Endometrium (tissue), 2 donors: ENCODE results near the gene TFF1.

ENCODE experiments used
- FAIRE-seq: peaks from 2 replicates; lab custom pipeline; 2012; peaks lifted over from hg19 to GRCh38; lab: Jason Lieb, UNC
- donor health status: control.
- donor health status: control.

The TFF1 gene

DNA sequence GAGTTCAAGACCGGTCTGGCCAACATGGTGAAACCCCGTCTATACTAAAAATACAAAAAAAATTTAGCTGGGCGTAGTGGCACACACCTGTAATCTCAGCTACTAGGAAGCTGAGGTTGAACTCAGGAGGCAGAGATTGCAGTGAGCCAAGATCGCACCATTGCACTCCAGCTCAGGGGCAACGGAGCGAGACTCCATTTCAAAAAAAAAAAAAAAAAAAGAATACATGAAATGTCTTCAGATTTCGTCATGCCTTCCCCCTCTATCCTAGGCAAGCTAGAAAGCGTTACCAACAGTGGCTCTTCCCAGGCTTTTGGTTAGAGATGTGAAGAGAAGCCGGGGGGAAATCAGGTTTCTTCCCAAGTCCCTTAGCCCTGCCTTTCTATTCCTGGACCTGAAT is 3.6 kb downstream of the TFF1 start:
- FAIRE-seq = no peak

DNA sequence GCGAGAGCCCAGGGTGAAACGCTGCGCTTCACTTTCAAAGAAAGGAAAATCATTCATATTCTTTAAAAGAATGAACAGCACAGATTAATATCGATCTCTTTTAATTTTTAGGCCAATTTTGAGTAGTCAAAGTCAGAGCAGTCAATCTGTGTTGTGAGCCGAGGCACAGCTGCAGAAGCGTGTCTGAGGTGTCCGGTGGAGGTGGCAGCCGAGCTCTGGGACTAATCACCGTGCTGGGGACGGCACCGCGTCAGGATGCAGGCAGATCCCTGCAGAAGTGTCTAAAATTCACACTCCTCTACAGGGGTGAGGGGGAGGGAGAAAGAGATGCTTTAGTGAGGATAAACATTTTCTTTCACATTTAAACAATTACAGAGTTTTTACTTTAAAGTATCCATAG is 4.1 kb downstream of the TFF1 start:
- FAIRE-seq = no peak

DNA sequence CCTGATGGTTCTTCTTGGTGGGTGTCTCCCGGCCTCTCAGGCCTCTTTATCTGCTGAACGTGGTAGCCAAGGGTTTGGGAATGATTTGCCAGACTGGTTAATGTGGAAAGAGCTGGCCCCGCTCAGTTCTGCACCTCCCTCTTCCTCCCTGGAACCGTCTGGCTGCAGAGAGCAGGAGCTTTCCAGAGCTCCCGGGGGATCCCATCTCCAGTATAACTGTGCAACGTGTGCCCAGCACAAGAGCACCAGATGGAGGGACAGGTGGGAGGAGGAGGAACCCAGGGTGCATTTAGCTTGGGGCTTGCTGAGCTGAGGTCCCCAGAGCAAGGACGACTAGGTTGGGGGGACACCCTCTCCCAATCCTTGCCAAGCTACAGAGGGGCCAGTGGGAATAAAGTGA is 5.0 kb downstream of the TFF1 start:
- FAIRE-seq = no peak

DNA sequence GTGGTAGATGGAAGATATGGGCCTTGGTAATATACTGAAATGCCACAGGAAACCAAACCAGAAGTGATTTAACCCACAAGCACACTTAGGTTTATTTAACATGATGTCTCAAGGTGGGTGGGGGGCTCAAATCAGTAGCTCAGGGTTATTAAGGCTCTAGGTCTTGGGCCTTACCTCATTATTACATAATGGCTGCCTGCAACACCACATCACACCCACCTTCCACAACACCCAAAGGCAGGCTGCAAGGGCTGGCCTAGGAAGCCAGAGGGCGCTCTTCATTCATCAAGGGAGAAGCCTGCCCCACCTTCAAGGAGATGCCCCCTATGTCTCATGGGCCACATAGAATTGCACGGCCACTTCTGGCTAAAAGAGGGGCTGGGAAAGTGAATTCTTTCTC is 6.0 kb downstream of the TFF1 start:
- no peak for FAIRE-seq

DNA sequence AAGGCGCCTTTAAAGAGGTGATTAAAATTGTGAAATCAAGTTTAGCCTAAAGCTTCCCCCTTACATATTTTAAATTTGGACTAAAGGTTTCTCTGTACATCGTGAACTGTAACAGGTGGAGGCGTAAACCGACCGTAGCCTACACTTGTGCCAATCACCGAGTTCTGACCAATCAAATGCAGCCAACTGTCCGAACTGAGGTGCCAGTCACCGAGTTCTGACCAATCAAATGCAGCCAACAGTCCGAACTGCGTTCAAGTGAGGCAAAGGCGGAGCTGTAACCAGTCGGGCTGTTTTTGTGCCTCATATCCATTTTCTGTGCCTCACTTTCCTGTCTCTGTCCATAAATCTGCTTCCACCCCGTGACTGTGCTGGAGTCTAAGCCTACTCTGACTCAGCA is 7.4 kb downstream of the TFF1 start:
- no peak for FAIRE-seq

DNA sequence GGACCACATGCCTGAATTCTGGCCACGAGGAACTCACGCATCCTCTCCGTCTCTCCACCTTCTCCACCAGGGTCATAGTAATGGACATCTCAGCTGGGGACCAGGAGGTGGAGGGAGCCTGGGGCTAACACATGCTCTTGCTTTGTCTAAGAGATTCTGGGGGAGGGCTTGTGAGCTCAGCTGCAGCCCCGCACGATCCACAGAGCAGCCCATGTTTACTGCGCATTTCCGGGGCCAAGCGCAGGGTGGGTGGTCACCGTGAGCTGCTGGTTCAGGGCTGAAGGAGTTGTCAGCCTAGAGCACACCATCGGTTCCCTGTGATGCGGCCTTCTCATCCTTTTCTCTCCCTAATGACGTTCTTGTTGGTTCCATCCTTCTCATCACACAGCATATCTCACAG is 8.1 kb downstream of the TFF1 start:
- no peak for FAIRE-seq

DNA sequence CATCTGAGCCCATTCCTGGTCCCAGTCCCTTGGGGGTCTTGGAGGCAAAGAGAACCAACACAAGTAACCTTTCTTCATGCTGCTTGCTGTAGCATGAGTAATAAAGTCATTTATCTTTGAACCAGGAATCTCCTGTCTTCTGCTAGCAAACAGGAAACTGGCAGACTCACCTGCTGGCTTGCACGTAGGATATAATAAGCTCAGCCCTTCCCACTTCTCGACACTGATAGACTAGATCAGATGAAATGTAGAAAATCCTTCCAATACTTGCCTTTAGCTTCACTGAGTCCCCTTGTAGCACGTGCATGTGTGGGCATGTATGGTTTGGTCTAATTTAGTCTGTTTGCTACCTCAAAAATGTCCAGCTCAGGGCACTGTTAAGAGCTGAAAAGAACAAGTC is 9.0 kb downstream of the TFF1 start:
- FAIRE-seq = no peak

DNA sequence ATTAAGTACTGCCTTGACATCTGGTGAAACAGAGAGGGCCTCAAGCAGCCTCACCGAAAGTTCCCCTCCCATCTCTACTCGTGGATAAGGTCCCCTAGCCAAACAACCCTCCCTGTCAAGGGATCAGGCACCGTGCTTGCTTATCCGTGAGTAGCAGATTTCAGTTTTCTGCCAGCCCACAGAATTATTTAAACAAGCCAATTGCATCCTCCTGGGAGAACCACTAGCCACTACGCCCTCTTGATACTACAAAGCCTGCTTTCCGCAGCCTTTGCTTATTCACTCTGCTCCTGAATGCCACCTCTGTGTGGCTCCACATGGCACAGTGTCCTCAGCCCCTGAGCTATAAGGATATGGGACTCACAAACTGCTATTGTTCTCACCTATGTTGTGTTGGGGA is 9.7 kb downstream of the TFF1 start:
- no peak for FAIRE-seq

DNA sequence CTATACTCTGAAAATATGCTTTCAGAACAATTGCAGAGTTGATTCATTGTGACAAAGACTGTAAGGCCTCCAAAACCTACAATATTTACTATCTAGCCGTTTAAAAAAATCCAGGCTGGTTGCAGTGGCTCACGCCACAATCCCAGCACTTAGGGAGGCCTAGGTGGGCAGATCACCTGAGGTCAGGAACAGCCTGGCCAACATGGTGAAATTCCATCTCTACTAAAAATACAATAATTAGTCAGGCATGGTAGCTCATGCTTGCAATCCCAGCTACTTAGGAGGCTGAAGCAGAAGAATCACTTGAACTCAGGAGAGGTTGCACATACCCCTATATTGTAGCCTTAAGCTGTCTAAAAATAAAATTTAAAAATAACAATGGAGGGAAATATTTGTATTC is 10.3 kb downstream of the TFF1 start:
- no peak for FAIRE-seq

DNA sequence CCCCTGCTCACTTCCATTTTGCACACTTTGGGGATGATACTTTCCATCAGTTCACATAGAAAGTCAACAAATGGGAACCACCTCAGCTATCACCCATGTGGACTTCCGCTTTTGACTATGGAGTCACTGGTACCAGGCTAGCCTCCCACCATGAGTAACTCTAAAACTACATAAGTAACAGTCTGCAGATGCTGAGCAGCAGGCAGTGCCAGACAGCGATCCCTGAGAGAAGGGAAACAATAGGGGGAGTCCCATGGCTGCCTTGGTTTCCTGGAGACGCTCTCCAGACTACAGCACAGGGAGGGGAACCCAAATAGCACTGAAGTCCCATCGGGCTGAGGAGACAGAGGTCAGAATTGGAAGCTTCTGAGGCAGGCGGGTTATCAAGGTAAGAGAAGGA is 12.7 kb downstream of the TFF1 start:
- no peak for FAIRE-seq

DNA sequence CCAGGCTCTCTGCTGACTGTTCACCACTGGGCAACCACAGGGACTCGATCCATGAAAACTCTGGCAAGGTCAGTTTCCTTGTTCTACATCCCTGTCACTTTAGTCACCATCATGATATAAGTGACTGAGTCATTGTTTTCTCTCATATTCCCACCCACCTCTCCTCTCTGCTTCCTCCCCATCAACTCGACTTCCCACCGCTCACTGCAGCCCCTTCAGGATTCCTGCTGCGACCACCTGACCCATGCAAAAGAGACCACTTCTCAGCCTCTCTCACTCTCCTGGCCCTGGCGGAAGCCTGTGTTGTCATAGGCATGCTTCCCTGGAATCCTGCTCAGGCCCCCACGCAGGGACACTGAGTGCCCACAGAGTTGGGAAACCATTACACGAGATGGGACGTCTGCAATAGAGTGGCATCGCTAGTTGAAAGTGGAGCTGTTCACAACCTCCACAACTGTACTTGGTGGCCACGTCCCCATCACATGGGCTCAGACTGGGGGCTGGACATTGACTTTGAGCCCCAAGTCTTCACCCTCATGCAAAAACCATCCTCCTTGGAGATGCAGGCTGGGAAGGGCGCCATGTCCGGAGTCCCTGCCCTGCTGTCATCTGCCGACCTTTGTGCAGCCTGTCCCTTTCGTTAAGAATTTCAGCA is 13.8 kb downstream of the TFF1 start:
- FAIRE-seq = no peak

DNA sequence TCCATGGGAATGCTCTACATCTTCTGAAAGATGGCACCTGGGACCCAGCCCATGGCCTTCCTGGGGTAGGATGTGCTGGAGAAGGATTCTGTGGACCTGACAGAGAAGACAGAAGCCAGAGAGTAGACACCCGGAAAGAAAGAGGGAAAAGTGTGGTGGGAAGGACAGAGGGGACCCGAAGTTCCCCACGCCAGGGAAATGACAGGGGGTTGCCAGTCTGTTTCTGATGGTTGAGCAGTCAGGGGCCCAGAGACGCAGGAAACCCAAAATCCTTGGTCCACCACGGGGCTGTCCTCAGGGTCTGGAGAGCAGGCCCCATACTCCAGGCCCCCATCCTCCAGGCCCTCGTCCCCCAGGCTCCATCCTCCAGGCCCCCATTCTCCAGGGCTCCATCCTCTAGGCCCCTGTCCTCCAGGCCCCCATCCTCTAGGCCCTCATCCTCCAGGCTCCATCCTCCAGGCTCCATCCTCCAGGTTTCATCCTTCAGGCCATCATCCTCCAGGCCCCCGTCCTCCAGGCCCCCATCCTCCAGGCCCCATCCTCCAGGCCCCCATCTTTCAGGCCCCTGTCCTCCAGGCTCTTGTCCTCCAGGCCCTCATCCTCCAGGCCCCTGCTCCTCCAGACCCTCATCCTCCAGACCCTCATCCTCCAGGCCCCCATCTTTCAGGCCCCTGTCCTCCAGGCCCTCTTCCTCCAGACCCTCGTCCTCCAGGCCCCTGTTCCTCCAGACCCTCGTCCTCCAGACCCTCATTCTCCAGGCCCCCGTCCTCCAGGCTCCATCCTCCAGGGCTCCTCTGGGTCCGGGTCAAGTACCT is 14.5 kb downstream of the TFF1 start:
- FAIRE-seq = no peak

DNA sequence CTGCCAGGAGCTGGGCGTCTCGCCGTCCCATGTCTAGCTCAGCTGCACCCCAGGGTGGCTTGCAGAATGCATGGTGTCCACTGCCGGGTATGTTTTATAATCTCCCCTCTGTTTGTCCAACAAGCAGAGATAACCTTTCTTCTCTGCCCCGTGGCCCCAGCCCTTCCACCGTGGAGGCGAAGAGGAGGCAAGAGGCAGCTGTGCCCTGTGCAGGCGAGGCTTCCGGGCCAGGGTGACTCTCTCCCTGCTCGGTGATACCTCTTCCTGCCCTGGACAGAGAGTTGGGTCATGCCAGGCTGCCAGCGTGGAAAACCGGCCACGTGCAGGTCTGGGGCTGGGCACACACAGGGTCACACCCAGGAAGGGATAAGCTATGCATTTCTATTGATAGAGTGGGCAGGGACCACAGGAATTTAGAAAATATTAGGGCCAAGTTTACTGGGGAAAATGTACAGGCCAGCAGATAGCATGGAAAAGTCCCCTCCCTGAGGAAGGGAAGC is 15.4 kb downstream of the TFF1 start, which contains the start of gene TFF2:
TFF2 (minus strand) TSS at position 68 of the 500 bp plus-strand sequence; CDS start at position 31, 37 bp downstream.
- FAIRE-seq = no peak

DNA sequence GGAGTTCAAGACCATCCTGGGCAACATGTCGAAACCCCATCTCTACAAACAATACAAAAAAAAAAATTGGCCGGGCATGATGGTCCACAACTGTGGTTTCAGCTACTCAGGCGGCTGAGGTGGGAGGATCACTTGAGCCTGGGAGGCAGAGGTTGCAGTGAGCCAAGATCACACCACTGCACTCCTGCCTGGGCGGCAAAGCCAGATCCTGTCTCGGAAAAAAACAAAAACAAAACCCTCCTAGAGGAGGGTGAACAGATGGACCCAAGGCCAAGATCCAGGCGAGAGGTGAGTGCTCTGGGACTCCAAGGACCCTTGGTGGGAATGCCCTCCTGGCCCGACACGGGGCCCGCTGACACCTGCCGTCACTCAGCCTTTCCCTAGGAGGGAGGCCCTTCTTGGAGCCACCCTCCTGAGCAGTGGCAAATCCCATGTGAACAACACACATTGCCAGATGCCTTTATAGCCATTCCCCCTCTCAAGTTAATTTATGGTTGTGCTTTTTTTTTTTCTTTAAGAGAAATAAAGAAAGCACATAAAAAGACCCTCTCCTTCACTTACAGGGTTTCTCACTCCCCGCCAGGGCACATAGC is 15.9 kb downstream of the TFF1 start:
- FAIRE-seq = no peak

DNA sequence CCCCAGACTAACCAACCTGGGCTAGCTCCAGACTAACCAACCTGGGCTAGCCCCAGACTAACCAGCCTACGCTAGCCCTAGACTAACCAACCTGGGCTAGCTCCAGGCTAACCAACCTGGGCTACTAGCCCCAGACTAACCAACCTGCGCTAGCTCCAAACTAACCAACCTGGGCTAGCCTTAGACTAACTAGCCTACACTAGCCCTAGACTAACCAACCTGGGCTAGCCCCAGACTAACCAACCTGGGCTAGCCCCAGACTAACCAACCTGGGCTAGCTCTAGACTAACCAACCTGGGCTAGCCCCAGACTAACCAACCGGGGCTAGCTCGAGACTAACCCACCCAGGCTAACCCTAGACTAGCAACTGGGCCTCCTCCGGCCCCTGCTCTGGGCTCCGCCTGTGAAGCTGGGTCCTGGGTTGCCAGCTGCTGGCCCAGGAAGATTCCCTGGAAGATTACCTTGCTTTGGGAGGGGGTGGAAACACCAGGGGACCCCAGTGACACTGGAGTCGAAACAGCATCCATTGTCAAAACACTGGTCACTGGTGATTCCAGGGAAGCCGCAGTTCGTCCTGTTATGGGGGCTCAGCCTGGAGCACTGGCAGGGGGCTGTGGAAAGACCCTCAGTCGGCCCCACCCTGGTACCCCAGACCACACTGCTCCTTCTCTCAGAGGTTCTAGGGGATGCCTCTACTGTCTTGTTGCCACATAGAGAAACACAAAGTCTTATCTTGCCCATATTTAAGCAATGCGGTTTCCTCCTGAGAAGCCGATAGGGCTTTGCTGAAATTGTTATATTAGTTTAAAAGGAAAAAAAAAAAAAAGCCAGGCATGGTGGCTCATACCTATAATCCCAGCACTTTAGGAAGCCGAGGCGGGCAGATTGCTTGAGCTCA is 16.7 kb downstream of the TFF1 start:
- no peak for FAIRE-seq

DNA sequence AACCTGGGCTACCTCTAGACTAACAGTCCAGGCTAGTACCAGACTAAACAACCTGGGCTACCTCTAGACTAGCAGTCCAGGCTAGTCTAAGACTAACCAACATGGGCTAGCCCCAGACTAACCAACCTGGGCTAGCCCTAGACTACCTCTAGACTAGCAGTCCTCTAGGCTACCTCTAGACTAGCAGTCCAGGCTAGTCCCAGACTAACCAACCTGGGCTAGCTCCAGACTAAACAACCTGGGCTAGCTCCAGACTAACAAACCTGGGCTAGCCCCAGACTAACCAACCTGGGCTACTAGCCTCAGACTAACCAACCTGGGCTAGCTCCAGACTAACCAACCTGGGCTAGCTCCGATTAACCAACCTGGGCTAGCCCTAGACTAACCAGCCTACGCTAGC is 17.6 kb downstream of the TFF1 start:
- no peak for FAIRE-seq

DNA sequence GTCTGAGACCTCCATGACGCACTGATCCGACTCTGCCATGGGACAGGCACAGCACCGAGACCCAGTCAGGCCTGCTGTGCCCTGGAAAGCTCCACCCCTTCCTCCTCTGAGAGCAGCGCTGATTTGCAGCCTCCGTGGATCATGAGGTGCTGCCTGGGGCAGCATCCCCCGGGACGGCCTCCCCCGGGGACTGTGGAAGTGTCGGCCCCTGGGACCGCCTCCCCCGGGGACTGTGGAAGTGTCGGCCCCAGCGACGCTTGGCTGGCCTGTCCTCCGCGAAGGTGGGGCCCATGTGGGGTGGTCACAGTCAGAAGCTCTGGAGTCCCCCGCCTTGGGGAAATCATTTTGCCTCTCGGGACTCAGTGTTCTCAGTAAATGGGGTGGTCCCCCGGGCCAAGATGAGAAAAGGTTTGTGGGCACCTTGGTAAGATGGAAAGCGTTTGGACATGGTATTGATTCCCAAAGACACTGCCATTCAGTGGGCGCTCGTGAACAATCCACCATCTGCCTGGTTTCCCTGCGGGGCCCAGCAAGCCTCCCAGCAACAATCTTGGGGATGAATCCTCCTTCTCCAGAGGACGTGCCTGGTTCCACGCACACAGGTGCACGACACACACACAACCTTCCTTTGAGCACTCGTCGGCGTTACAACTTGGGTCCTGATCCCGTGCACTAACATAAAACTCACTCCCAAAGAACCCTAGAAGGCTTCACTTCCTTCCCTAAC is 18.6 kb downstream of the TFF1 start:
- FAIRE-seq = no peak

DNA sequence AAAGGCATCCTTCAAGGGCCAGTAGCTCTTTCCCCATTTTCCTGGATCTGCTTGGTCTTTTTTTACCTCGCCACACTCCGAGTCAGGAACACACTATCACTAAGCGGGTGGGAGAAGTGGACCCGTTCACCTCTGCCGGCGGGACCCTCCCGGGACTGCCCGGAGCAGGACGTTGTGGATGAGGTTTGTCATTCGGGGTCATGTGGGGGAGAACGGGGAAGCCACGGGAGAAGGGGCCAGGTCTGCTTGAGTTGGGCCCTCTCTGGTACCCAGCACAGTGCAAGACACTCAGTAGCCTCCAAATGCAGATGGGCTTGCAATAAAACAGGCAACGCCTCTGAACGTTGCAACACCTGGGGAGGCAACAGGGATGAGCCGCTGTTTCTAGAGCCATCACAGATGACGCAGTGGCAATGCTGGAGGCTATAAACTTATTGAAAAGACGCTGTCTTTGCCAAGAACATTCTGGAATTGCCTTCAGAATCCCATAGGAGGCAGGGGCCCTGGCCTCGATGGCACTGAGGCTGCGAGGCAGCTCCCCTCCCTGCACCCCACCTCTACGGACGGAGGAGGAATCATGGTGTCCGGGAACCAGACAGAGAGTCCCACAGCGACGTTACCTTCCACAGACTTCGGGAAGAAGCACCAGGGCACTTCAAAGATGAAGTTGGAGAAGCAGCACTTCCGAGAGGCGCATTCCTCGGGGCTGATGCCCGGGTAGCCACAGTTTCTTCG is 19.3 kb downstream of the TFF1 start:
- no peak for FAIRE-seq

DNA sequence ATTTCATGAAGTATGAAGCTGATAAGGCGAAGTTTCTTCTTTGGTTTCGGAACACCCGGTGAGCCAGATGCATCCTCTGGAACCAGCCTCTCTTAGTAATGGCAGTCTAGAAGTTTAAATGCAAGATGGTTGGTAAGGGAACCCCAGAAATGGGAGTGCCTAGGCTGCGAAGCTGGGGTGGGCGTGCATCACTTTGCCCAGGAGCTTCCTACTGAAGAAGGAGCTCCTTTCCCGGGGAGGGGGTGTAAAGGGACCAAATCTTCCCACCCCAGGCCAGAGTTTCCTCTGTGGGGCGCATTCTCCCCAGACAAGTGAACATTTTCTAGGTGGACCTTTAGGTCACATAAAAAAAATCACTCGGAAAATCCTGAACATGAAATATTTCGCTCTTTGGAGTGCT is 19.9 kb downstream of the TFF1 start:
- no peak for FAIRE-seq

DNA sequence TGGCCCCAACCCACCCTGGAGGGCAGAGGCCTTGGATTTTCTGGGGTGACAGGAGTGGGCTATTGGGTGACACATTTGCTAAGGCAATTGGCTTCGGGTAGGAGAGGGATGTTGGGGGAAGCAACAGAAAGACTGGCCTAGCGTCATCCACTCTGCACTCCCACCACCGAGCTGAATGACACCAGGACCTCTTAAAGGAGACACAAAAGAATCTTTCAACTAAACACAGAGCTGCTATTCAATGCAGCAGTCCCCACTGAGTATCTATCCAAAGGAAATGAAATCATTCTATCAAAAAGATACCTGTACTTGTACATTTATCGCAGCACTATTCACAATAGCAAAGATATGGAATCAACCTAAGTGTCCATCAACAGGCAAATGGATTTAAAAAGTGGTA is 21.7 kb downstream of the TFF1 start:
- FAIRE-seq = no peak

DNA sequence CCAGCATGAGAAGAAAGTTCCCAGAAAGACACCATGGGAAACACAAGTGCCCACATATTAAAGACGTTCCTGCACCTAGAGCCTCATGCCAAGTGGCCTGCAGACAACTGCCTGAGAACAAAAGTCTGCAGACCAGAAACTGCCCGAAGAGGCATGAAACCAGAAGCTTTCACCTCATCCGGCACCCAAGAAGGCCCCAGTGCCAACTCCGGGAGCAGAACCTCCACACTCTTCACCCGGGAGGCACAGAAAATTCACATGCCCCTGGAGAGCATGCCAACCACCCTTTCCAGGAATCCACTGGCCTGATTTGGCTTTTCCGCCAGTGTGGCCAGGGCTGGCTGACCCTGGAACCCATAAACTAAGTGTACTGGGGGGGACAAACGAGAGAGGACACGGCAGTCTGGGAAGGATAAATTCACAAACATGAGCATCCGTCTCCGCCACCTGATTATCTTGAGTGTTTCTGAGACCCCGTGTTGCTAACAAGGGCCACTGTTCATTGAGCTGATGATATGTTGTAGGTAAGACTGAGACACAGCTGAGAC is 22.3 kb downstream of the TFF1 start:
- FAIRE-seq = no peak
